ENCODE data around the gene OR7C2. TPM values are rescaled to one million over a fixed set of nuclear protein-coding genes. Genes with fewer than 3 reads are reported as not detected.
A peak's percentile ranks its signal among the peaks of the same experiment; 100 is the strongest.
"Not testable (repeated sequence)": the region's sequence is repeated elsewhere in the genome, so short reads cannot be mapped to it uniquely, and the experiment has no call there.

The OR7C2 gene
- total RNA-seq, 1 donor, result not detected

GRCh38 chr19:14943601-14944000, 2.3 kb downstream of the OR7C2 start:
- TF ChIP-seq CTCF (IDR thresholded peaks at IDR 0.05; ENCODE audit: insufficient read depth, low read depth, low read length), result no peak
- peak; percentile 14 for DNase-seq (ENCODE audit: low read depth)
- H3K4me3 ChIP-seq (ENCODE audit: low read depth, low read length), result no peak overlapping the region

GRCh38 chr19:14944456-14944855, 3.2 kb downstream of the OR7C2 start:
- no peak overlapping the region for H3K4me3 ChIP-seq (ENCODE audit: low read depth, low read length)
- no peak for TF ChIP-seq CTCF (IDR thresholded peaks at IDR 0.05; ENCODE audit: insufficient read depth, low read depth, low read length)
- DNase-seq (ENCODE audit: low read depth), result no peak

- not testable (repeated sequence) for DNase-seq (ENCODE audit: low read depth); H3K4me3 ChIP-seq (ENCODE audit: low read depth, low read length)
These were observed 8.1 kb downstream of the OR7C2 start for GRCh38 chr19:14949413-14949812.

- DNase-seq (ENCODE audit: low read depth), result no peak
- no peak overlapping the region for H3K4me3 ChIP-seq (ENCODE audit: low read depth, low read length)
- no peak for TF ChIP-seq CTCF (IDR thresholded peaks at IDR 0.05; ENCODE audit: insufficient read depth, low read depth, low read length)
These were observed 8.6 kb downstream of the OR7C2 start for GRCh38 chr19:14949876-14950275.

GRCh38 chr19:14950421-14950820, 9.1 kb downstream of the OR7C2 start:
- no peak overlapping the region for H3K4me3 ChIP-seq (ENCODE audit: low read depth, low read length)
- no peak for TF ChIP-seq CTCF (IDR thresholded peaks at IDR 0.05; ENCODE audit: insufficient read depth, low read depth, low read length)

GRCh38 chr19:14952767-14953166, 11.5 kb downstream of the OR7C2 start:
- no peak for TF ChIP-seq CTCF (IDR thresholded peaks at IDR 0.05; ENCODE audit: insufficient read depth, low read depth, low read length)
- no peak for DNase-seq (ENCODE audit: low read depth)
- H3K4me3 ChIP-seq (ENCODE audit: low read depth, low read length), result no peak overlapping the region

More at GRCh38 chr19:14950421-14950820, 9.1 kb downstream of the OR7C2 start:
- DNase-seq (ENCODE audit: low read depth), result no peak

GRCh38 chr19:14954071-14954655, 12.9 kb downstream of the OR7C2 start:
- no peak for DNase-seq (ENCODE audit: low read depth)
- no peak for TF ChIP-seq CTCF (IDR thresholded peaks at IDR 0.05; ENCODE audit: insufficient read depth, low read depth, low read length)
- no peak overlapping the region for H3K4me3 ChIP-seq (ENCODE audit: low read depth, low read length)

All from fibroblast of villous mesenchyme (primary cell).